Measurements from ENCODE around the gene HAUS8. TPM values are rescaled to one million over a fixed set of nuclear protein-coding genes. Genes with fewer than 3 reads are reported as not detected.

HAUS8 gene
- total RNA-seq, 4 donors from 2014 or later = 3.3 to 6.5 (median 4.8) TPM

- no peak for TF ChIP-seq CTCF (IDR thresholded peaks at IDR 0.05; ENCODE audit: low read depth)
Measured at GRCh38 chr19:17098326-17098725, 23.1 kb upstream of the HAUS8 start.

- no peak for TF ChIP-seq CTCF (IDR thresholded peaks at IDR 0.05; ENCODE audit: low read depth)
Measured at GRCh38 chr19:17097593-17098126, 22.4 kb upstream of the HAUS8 start.

- TF ChIP-seq CTCF (IDR thresholded peaks at IDR 0.05; ENCODE audit: low read depth) = no peak
Measured at GRCh38 chr19:17095141-17095919, 20.1 kb upstream of the HAUS8 start.

GRCh38 chr19:17092696-17093095 is 17.4 kb upstream of the HAUS8 start:
- no peak for TF ChIP-seq CTCF (IDR thresholded peaks at IDR 0.05; ENCODE audit: low read depth)

- no peak for TF ChIP-seq CTCF (IDR thresholded peaks at IDR 0.05; ENCODE audit: low read depth)
Measured at GRCh38 chr19:17091758-17092333, 16.6 kb upstream of the HAUS8 start.

- TF ChIP-seq CTCF (IDR thresholded peaks at IDR 0.05; ENCODE audit: low read depth) = no peak
Measured at GRCh38 chr19:17090583-17090982, 15.3 kb upstream of the HAUS8 start.

GRCh38 chr19:17088552-17088951 is 13.3 kb upstream of the HAUS8 start:
- TF ChIP-seq CTCF (IDR thresholded peaks at IDR 0.05; ENCODE audit: low read depth) = no peak

All from subcutaneous adipose tissue (tissue), 4 donors.